HepG2 (cell line): ENCODE data around the gene RBM11. TPM values are rescaled to one million over a fixed set of nuclear protein-coding genes. Genes with fewer than 3 reads are reported as not detected.

ENCODE experiments used
- ATAC-seq: fragments of 200-7000 bp; cut with Tn5 transposase; 3 replicates; pipeline ENCODE4 v1.9.1; 2020; ENCODE audit warnings: mild to moderate bottlenecking, moderate library complexity
- BruUV-seq: library from RNA; stranded (reverse); fragments of 400-500 nt; replicated peaks from 2 replicates; lab custom pipeline; 2021; lab: Mats Ljungman, UMichigan
- CTCF ChIA-PET: fragments of 300-600 bp; formaldehyde crosslinking; extraction: SDS; loops from one replicate; lab custom pipeline; 2021; ENCODE audit warnings: low total read pairs, inconsistent platforms, low intra/inter-chr PET ratio; lab: Yijun Ruan, JAX
- POLR2A ChIA-PET: fragments of 350-600 bp; sonication (Branson Sonifier 250); formaldehyde crosslinking; loops from one replicate; lab custom pipeline; 2020; ENCODE audit warnings: antibody characterized with exemption, inconsistent platforms; lab: Yijun Ruan, JAX
- DNase-seq: peaks from one replicate; pipeline ENCODE4 v3.0.0-alpha.2; 2015; ENCODE audit warnings: low spot score
- FAIRE-seq: peaks from 3 replicates; lab custom pipeline; 2011; peaks lifted over from hg19 to GRCh38; lab: Jason Lieb, UNC
- H2AFZ ChIP-seq: one replicate; pipeline ENCODE4 v1.6.1; 2011; ENCODE audit warnings: low read length, inconsistent platforms
- H3K27ac ChIP-seq: fragments of 300-600 bp; 3 replicates; pipeline ENCODE4 v1.8.0; 2011; ENCODE audit warnings: mixed run types, mild to moderate bottlenecking, mixed read lengths, low read length, inconsistent platforms; ENCODE audit not compliant: insufficient read depth; ENCODE audit errors: extremely low read length
- H3K27me3 ChIP-seq, 2 experiments: fragments of 200-600 bp in 1 of 2; 2 replicates in 1 of 2; 3 replicates in 1 of 2; pipeline versions ENCODE4 v1.6.0 to v1.8.0; 2011; ENCODE audit warnings: low read length in 2 of 2, mild to moderate bottlenecking in 2 of 2, moderate library complexity in 2 of 2, inconsistent platforms in 1 of 2; ENCODE audit not compliant: insufficient read depth in 2 of 2, control insufficient read depth in 1 of 2
- H3K36me3 ChIP-seq, 2 experiments: fragments of 200-600 bp in 1 of 2; replicated peaks in 1 of 2; 2 replicates in 1 of 2; 3 replicates in 1 of 2; pipeline versions ENCODE4 v1.5.1 to v1.8.0; 2011; ENCODE audit warnings: low read length in 2 of 2, inconsistent platforms in 1 of 2; ENCODE audit not compliant: insufficient read depth in 2 of 2, control insufficient read depth in 1 of 2
- H3K4me1 ChIP-seq: 2 replicates; pipeline ENCODE4 v1.5.1; 2012; ENCODE audit warnings: low read length, inconsistent platforms; ENCODE audit not compliant: insufficient read depth
- H3K4me2 ChIP-seq: 2 replicates; pipeline ENCODE4 v1.6.0; 2011; ENCODE audit warnings: low read depth, low read length, inconsistent platforms
- H3K4me3 ChIP-seq, 3 experiments: fragments of 200-600 bp in 1 of 3; sonication (generic), shearing (Covaris generic) in 1 of 3; replicated peaks in 1 of 3; 2 replicates each; pipeline ENCODE4 v1.5.1; 2011 to 2016; ENCODE audit warnings: low read length in 3 of 3, inconsistent platforms in 2 of 3, low read depth in 2 of 3, mild to moderate bottlenecking in 2 of 3, control low read depth in 1 of 3, mixed read lengths in 1 of 3; ENCODE audit not compliant: insufficient read depth in 1 of 3
- H3K79me2 ChIP-seq: one replicate; pipeline ENCODE4 v1.6.1; 2011; ENCODE audit warnings: low read length, inconsistent platforms; ENCODE audit not compliant: insufficient read depth
- H3K9ac ChIP-seq: 2 replicates; pipeline ENCODE4 v1.6.0; 2011; ENCODE audit warnings: mild to moderate bottlenecking, low read depth, low read length, inconsistent platforms; ENCODE audit not compliant: insufficient read depth
- H3K9me3 ChIP-seq: 2 replicates; pipeline ENCODE4 v1.5.1; 2012; ENCODE audit warnings: mild to moderate bottlenecking, low read length
- H4K20me1 ChIP-seq: 2 replicates; pipeline ENCODE4 v1.6.0; 2011; ENCODE audit warnings: inconsistent platforms, mild to moderate bottlenecking, low read length, moderate library complexity; ENCODE audit not compliant: insufficient read depth
- STAG1 ChIP-seq: sonication (generic); formaldehyde crosslinking; IDR thresholded peaks from 2 replicates; pipeline ENCODE4 v1.4.0; 2020; ENCODE audit warnings: missing genetic modification reagents
- ZNF792 ChIP-seq: IDR thresholded peaks from 2 replicates; pipeline ENCODE4 v1.6.1; 2016
- WGBS: methylation state at CpG from one replicate; pipeline ENCODE4 v1.1.6; 2017; ENCODE audit warnings: low lambda C conversion rate; 5-methylcytosine and 5-hydroxymethylcytosine counted together
- in situ Hi-C: cut with HindIII; loops from 2 replicates; pipeline ENCODE4 v1.10.0; 2017; ENCODE audit warnings: low pct_unique_long_range_greater_than_20kb; ENCODE audit not compliant: extremely low pct_ligation_motif_present
- intact Hi-C: fragments of 100-400 bp; cut with micrococcal nuclease; formaldehyde crosslinking; loops from one replicate; pipeline ENCODE4 v1.10.0; 2022; ENCODE audit not compliant: unreplicated experiment
- polyA plus RNA-seq, 8 experiments: library from polyadenylated mRNA; depleted of rRNA in 3 of 8; stranded (reverse) in 7 of 8; unstranded in 1 of 8; fragments of >200 nt; fragmentation: Illumina TruSeq in 4 of 8; extraction: Trizol in 4 of 8; gene quantifications; 2 replicates each; pipeline versions ENCODE4 v1.2.1 to v1.2.3, GENCODE V29; 2011 to 2016; ENCODE audit warnings: low read depth in 4 of 8, missing spikeins in 1 of 8, mixed read lengths in 1 of 8; ENCODE audit not compliant: insufficient read depth in 1 of 8
- total RNA-seq, 5 experiments: library from RNA; depleted of rRNA; stranded (reverse); fragments of >200 nt; fragmentation: Illumina TruSeq; extraction: Trizol; gene quantifications; 2 replicates each; pipeline ENCODE4 v1.2.3, GENCODE V29; 2016; ENCODE audit warnings: low read depth in 1 of 5
- TF ChIP-seq, protein P1 (sequence below): sonication (generic); formaldehyde crosslinking; IDR thresholded peaks from 2 replicates; pipeline ENCODE4 v1.8.1; 2022; ENCODE audit warnings: mild to moderate bottlenecking, missing genetic modification reagents
- TF ChIP-seq, protein P2 (sequence below): sonication (generic); formaldehyde crosslinking; IDR thresholded peaks from 2 replicates; pipeline ENCODE4 v1.5.0; 2020; ENCODE audit warnings: mild to moderate bottlenecking, missing genetic modification reagents, moderate library complexity

The RBM11 gene
- total and polyA plus RNA-seq, 2 of the 13 experiments (the other 11 are each of a cell fraction or from before 2014, with no cell fraction given): 0.24 to 0.26 TPM

DNA sequence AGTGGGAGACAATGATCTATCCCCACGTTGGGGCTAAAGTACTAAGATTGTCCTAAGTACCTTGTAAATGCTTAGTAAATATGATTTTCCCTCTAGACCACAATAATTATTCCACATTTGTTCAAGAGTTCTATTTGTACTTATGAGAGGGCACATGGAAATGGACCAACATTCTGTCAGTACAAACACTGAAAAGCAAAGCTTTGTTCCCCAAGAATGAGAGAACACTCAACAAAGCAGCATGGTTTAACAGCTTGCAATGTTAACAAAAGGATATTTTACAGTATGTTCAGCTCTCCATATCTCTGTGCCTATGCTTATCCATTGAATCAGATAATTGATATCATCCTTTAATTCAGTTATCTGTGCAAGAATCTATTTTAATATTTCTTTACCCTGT is 35.4 kb downstream of the RBM11 start:
- Histone ChIP-seq H3K9ac (no peak overlapping the region), H3K4me1 (no peaks in the 10 kb centered on the region), H3K36me3 (no peaks in the 10 kb centered on the region), H3K4me2 (no peak overlapping the region), H2AFZ (no peak overlapping the region), H3K27ac (no peak overlapping the region), H4K20me1 (no peaks in the 10 kb centered on the region), H3K27me3 (no peaks in the 10 kb centered on the region), H3K79me2 (no peaks in the 10 kb centered on the region), H3K9me3 (no peaks in the 10 kb centered on the region), H3K4me3 (no peak overlapping the region)
- ChIA-PET POLR2A (no interaction called here), CTCF (no interaction called here)
- intact Hi-C loops: no loop called here
- in situ Hi-C loops: loop anchor here (25.0 kb wide), 1 partner anchor 1336 kb away; no protein-coding TSS in a partner anchor
- ATAC-seq: no peak
- BruUV-seq: no TSS peak
- no peak for FAIRE-seq
- TF ChIP-seq ZNF792: no peak
- no peak for DNase-seq
- 6% methylated on average over 1 of the region's 1 CpG for WGBS

DNA sequence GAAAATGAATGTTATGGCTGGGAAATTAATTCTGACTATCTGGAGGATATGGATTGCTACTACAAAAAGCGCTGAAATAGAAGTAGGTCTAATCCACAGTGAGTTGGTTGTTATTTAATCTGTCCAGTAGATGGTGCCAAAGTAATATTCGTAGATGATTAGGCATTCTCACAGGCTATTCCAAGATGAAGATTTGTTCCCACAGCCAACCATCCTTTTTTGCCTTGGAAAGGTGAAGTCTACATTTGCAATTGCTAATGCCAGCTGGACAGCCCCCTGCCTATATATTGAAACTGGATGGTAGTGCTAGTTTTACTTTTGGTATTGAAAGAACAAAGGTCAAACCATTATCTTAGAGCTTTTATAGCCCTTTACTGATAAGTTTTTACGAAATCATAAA is 43.8 kb downstream of the RBM11 start:
- no TSS peak for BruUV-seq
- ATAC-seq: peak; percentile 82
- H3K36me3 ChIP-seq: no peaks in the 10 kb centered on the region
- intact Hi-C loops: loop anchor here (1.0 to 2.0 kb wide), 2 partner anchors 603 to 1333 kb away; no protein-coding TSS in a partner anchor
- no peak overlapping the region for H2AFZ ChIP-seq
- in situ Hi-C loops: loop anchor here (25.0 kb wide), 1 partner anchor 1328 kb away; no protein-coding TSS in a partner anchor
- no peaks in the 10 kb centered on the region for H3K4me1 ChIP-seq
- no peak overlapping the region for H3K27ac ChIP-seq
- TF ChIP-seq, protein P1, sequence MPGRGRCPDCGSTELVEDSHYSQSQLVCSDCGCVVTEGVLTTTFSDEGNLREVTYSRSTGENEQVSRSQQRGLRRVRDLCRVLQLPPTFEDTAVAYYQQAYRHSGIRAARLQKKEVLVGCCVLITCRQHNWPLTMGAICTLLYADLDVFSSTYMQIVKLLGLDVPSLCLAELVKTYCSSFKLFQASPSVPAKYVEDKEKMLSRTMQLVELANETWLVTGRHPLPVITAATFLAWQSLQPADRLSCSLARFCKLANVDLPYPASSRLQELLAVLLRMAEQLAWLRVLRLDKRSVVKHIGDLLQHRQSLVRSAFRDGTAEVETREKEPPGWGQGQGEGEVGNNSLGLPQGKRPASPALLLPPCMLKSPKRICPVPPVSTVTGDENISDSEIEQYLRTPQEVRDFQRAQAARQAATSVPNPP: no peak
- TF ChIP-seq STAG1: peak; percentile 72
- TF ChIP-seq, protein P2, sequence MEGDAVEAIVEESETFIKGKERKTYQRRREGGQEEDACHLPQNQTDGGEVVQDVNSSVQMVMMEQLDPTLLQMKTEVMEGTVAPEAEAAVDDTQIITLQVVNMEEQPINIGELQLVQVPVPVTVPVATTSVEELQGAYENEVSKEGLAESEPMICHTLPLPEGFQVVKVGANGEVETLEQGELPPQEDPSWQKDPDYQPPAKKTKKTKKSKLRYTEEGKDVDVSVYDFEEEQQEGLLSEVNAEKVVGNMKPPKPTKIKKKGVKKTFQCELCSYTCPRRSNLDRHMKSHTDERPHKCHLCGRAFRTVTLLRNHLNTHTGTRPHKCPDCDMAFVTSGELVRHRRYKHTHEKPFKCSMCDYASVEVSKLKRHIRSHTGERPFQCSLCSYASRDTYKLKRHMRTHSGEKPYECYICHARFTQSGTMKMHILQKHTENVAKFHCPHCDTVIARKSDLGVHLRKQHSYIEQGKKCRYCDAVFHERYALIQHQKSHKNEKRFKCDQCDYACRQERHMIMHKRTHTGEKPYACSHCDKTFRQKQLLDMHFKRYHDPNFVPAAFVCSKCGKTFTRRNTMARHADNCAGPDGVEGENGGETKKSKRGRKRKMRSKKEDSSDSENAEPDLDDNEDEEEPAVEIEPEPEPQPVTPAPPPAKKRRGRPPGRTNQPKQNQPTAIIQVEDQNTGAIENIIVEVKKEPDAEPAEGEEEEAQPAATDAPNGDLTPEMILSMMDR (CRISPR knock-in tag): peak; percentile 67
- TF ChIP-seq, all 625 proteins: peak for 2
- FAIRE-seq (no peak), DNase-seq (peak; percentile 39)
- H3K9ac ChIP-seq: no peak overlapping the region
- no peak overlapping the region for H3K4me2 ChIP-seq
- H3K9me3 ChIP-seq: no peaks in the 10 kb centered on the region
- H3K79me2 ChIP-seq: no peaks in the 10 kb centered on the region
- 19% methylated on average over 3 of the region's 3 CpGs for WGBS
- no peaks in the 10 kb centered on the region for H3K27me3 ChIP-seq
- no peaks in the 10 kb centered on the region for H4K20me1 ChIP-seq
- ChIA-PET CTCF (interaction anchor here (1.1 to 1.2 kb wide), 2 partner anchors 603 to 1332 kb away, joined by 4 read pairs; no protein-coding TSS in a partner anchor), POLR2A (no interaction called here)
- no peak overlapping the region for H3K4me3 ChIP-seq
